Measurements from ENCODE around the gene AQP12A.

Gene AQP12A

GRCh38 chr2:240725266-240725665, 33.6 kb downstream of the AQP12A start:
- DNase-seq = no peak

GRCh38 chr2:240725671-240726070, 34.0 kb downstream of the AQP12A start:
- no peak for DNase-seq

- DNase-seq = no peak
These were observed 35.2 kb downstream of the AQP12A start for GRCh38 chr2:240726876-240727275.

- DNase-seq = no peak
These were observed 35.8 kb downstream of the AQP12A start for GRCh38 chr2:240727439-240727838.

GRCh38 chr2:240727913-240728312, 36.2 kb downstream of the AQP12A start:
- DNase-seq = no peak

- no peak for DNase-seq
These were observed 36.7 kb downstream of the AQP12A start for GRCh38 chr2:240728361-240728760.

GRCh38 chr2:240728827-240729226, 37.2 kb downstream of the AQP12A start:
- no peak for DNase-seq

- no peak for DNase-seq
These were observed 39.0 kb downstream of the AQP12A start for GRCh38 chr2:240730501-240731177.

- no peak for DNase-seq
These were observed 39.5 kb downstream of the AQP12A start for GRCh38 chr2:240731178-240731545.

GRCh38 chr2:240732184-240732583, 40.5 kb downstream of the AQP12A start:
- DNase-seq = no peak

- DNase-seq = no peak
These were observed 41.4 kb downstream of the AQP12A start for GRCh38 chr2:240732911-240733622.

GRCh38 chr2:240733803-240734495, 42.3 kb downstream of the AQP12A start:
- no peak for DNase-seq

- no peak for DNase-seq
These were observed 43.1 kb downstream of the AQP12A start for GRCh38 chr2:240734756-240735155.

- DNase-seq = no peak
These were observed 43.8 kb downstream of the AQP12A start for GRCh38 chr2:240735476-240735875.

GRCh38 chr2:240736281-240737250, 44.9 kb downstream of the AQP12A start:
- DNase-seq = no peak

- DNase-seq = no peak
These were observed 45.8 kb downstream of the AQP12A start for GRCh38 chr2:240737512-240737911.

GRCh38 chr2:240737958-240738357, 46.3 kb downstream of the AQP12A start:
- DNase-seq = no peak

GRCh38 chr2:240739797-240740196, 48.1 kb downstream of the AQP12A start:
- DNase-seq = no peak

- no peak for DNase-seq
These were observed 49.4 kb downstream of the AQP12A start for GRCh38 chr2:240741091-240741490.

GRCh38 chr2:240742602-240743095, 51.0 kb downstream of the AQP12A start:
- no peak for DNase-seq

GRCh38 chr2:240745456-240745855, 53.8 kb downstream of the AQP12A start:
- DNase-seq = no peak

GRCh38 chr2:240745962-240746361, 54.3 kb downstream of the AQP12A start:
- no peak for DNase-seq

- no peak for DNase-seq
These were observed 55.0 kb downstream of the AQP12A start for GRCh38 chr2:240746671-240747070.
